ENCODE data around the gene PACRGL. TPM values are rescaled to one million over a fixed set of nuclear protein-coding genes. Genes with fewer than 3 reads are reported as not detected.

PACRGL gene
- total RNA-seq, 2 experiments from 2014 or later: 17.8 to 29.7 TPM

DNA sequence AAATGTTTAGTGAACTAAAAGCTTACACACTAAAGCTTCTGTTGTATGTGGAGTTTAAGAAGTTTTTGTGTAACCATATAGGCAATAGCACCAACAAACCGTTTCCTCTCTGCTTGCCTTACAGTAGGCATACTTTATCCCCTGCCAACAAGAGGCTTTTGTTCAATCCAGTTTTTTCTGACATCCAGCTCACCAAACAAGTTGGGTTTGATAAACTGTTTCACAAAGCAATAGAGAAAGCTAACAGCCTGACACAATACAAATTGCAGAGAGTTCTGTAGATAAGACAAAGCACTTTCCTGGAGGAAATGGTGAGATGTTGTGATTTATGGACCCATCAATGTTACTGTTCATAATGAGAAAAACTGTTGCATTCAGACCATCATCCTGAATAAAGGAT, 53.8 kb downstream of the PACRGL start:
- Histone ChIP-seq H3K9me2 (ENCODE audit: insufficient read depth, low read length) (0 out of 2 replicates have a peak, but pooled peaks cover 3% of the 10 kb centered on the region), H3K4me2 (ENCODE audit: low read length) (no peak overlapping the region), H4K20me1 (ENCODE audit: insufficient read depth, low read length) (no peaks in the 10 kb centered on the region), H3K9me3 (ENCODE audit: low read length) (no peaks in the 10 kb centered on the region), H3K79me2 (ENCODE audit: insufficient read depth, low read depth, low read length) (no peaks in the 10 kb centered on the region), H3K27ac (ENCODE audit: low read depth, low read length, poor library complexity, severe bottlenecking) (no peak overlapping the region), H3K36me3 (ENCODE audit: insufficient read depth, low read length) (peaks cover 9% of the 10 kb centered on the region; the same call in 1 of the 2 replicates), H2AFZ (ENCODE audit: low read length) (no peak overlapping the region), H3K4me3 (ENCODE audit: low read depth, low read length, poor library complexity, severe bottlenecking) (no peak overlapping the region), H3K4me1 (ENCODE audit: insufficient read depth, low read length, poor library complexity, severe bottlenecking) (no peaks in the 10 kb centered on the region)
- BruUV-seq (replicated peaks): no TSS peak
- no peak for TF ChIP-seq EZH2phosphoT487 (IDR thresholded peaks at IDR 0.05; ENCODE audit: borderline replicate concordance, low read depth, low read length)
- TF ChIP-seq, protein P1, sequence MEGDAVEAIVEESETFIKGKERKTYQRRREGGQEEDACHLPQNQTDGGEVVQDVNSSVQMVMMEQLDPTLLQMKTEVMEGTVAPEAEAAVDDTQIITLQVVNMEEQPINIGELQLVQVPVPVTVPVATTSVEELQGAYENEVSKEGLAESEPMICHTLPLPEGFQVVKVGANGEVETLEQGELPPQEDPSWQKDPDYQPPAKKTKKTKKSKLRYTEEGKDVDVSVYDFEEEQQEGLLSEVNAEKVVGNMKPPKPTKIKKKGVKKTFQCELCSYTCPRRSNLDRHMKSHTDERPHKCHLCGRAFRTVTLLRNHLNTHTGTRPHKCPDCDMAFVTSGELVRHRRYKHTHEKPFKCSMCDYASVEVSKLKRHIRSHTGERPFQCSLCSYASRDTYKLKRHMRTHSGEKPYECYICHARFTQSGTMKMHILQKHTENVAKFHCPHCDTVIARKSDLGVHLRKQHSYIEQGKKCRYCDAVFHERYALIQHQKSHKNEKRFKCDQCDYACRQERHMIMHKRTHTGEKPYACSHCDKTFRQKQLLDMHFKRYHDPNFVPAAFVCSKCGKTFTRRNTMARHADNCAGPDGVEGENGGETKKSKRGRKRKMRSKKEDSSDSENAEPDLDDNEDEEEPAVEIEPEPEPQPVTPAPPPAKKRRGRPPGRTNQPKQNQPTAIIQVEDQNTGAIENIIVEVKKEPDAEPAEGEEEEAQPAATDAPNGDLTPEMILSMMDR (conservative IDR thresholded peaks at IDR 0.05; ENCODE audit: low read length): no peak
- DNase-seq (ENCODE audit: low spot score): no peak
- ChIA-PET CTCF (ENCODE audit: unreplicated experiment) (no interaction called here), POLR2A (interaction anchor here (0.7 kb wide), 1 partner anchor 13 kb away, joined by 4 read pairs; no protein-coding TSS in a partner anchor)
- intact Hi-C loops (cut with micrococcal nuclease; ENCODE audit: unreplicated experiment): no loop called here

DNA sequence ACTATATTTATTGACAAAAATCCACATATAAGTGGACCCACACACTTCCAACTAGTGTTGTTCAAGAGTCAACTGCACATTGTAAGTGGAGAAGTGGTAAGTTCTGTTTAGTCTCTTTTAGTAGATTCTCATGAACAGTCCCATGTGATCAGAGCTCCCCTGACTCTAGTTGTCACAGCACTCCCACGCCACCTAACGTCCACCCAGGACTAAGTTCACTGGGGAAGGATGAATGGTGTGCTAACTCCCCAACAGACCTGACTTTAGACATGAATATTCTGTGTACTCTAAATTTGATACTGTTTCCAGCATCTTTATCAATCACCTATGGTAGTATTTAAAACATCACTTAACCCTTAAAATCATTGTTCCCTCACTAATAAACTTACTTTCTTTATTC, 59.8 kb downstream of the PACRGL start:
- no peak overlapping the region for H2AFZ ChIP-seq (ENCODE audit: low read length)
- H3K4me3 ChIP-seq (ENCODE audit: low read depth, low read length, poor library complexity, severe bottlenecking): no peak overlapping the region
- no peaks in the 10 kb centered on the region for H3K36me3 ChIP-seq (ENCODE audit: insufficient read depth, low read length)
- H3K9me3 ChIP-seq (ENCODE audit: low read length): no peaks in the 10 kb centered on the region
- ChIA-PET POLR2A (no interaction called here), CTCF (ENCODE audit: unreplicated experiment) (no interaction called here)
- no peaks in the 10 kb centered on the region for H3K79me2 ChIP-seq (ENCODE audit: insufficient read depth, low read depth, low read length)
- H3K9me2 ChIP-seq (ENCODE audit: insufficient read depth, low read length): no peaks in the 10 kb centered on the region
- intact Hi-C loops (cut with micrococcal nuclease; ENCODE audit: unreplicated experiment): no loop called here
- no TSS peak for BruUV-seq (replicated peaks)
- no peak overlapping the region for H3K4me2 ChIP-seq (ENCODE audit: low read length)
- no peaks in the 10 kb centered on the region for H4K20me1 ChIP-seq (ENCODE audit: insufficient read depth, low read length)
- peak; percentile 4 for DNase-seq (ENCODE audit: low spot score)
- no peak for TF ChIP-seq EZH2phosphoT487 (IDR thresholded peaks at IDR 0.05; ENCODE audit: borderline replicate concordance, low read depth, low read length)
- TF ChIP-seq, protein P1 (conservative IDR thresholded peaks at IDR 0.05; ENCODE audit: low read length): peak; percentile 46
- H3K4me1 ChIP-seq (ENCODE audit: insufficient read depth, low read length, poor library complexity, severe bottlenecking): no peaks in the 10 kb centered on the region
- H3K27ac ChIP-seq (ENCODE audit: low read depth, low read length, poor library complexity, severe bottlenecking): no peak overlapping the region

DNA sequence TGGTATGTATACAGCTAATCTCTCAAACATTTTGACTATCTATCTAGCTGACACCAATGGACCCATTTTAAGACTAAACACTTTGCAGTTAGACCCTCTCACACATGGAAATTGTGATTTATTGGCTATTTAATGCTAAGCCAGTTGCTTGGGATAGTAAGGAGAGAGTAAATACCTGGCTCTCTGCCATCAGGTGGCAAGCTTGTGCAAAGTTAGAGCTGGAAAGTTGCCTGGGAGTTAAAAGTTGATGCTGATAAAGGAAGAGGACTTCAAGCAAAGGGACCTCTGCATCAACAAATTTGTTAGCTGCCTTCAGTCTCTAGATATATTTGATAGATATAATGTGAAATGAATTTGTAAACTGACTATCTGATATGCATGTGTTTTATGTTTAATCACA, 61.1 kb downstream of the PACRGL start:
- Histone ChIP-seq H3K4me2 (ENCODE audit: low read length) (no peak overlapping the region), H3K4me3 (ENCODE audit: low read depth, low read length, poor library complexity, severe bottlenecking) (no peak overlapping the region), H3K9me2 (ENCODE audit: insufficient read depth, low read length) (no peaks in the 10 kb centered on the region), H3K27ac (ENCODE audit: low read depth, low read length, poor library complexity, severe bottlenecking) (no peak overlapping the region), H4K20me1 (ENCODE audit: insufficient read depth, low read length) (no peaks in the 10 kb centered on the region), H2AFZ (ENCODE audit: low read length) (no peak overlapping the region), H3K79me2 (ENCODE audit: insufficient read depth, low read depth, low read length) (no peaks in the 10 kb centered on the region), H3K9me3 (ENCODE audit: low read length) (no peaks in the 10 kb centered on the region), H3K36me3 (ENCODE audit: insufficient read depth, low read length) (no peaks in the 10 kb centered on the region), H3K4me1 (ENCODE audit: insufficient read depth, low read length, poor library complexity, severe bottlenecking) (no peaks in the 10 kb centered on the region)
- DNase-seq (ENCODE audit: low spot score): no peak
- CTCF ChIA-PET (ENCODE audit: unreplicated experiment): no interaction called here
- POLR2A ChIA-PET: no interaction called here
- no TSS peak for BruUV-seq (replicated peaks)
- TF ChIP-seq EZH2phosphoT487 (IDR thresholded peaks at IDR 0.05; ENCODE audit: borderline replicate concordance, low read depth, low read length): no peak
- TF ChIP-seq, protein P1 (conservative IDR thresholded peaks at IDR 0.05; ENCODE audit: low read length): no peak
- intact Hi-C loops (cut with micrococcal nuclease; ENCODE audit: unreplicated experiment): no loop called here
